Mammary epithelial cell (primary cell): Measurements from ENCODE around the gene ILDR2.

Experiments used
- EZH2 ChIP-seq: IDR thresholded peaks from 2 replicates; pipeline ENCODE4 v1.6.1; 2012; ENCODE audit warnings: low read length, inconsistent platforms, borderline replicate concordance
- TF ChIP-seq, protein P1 (sequence below), 2 donors: IDR thresholded peaks in 1 of 2; conservative IDR thresholded peaks in 1 of 2; 2 replicates each; pipeline ENCODE4 v1.5.1; 2011 to 2012; ENCODE audit warnings: inconsistent platforms in 2 of 2, low read length in 2 of 2, mild to moderate bottlenecking in 2 of 2, control low read depth in 1 of 2, low read depth in 1 of 2; ENCODE audit not compliant: insufficient read depth in 1 of 2; ENCODE audit errors: extremely low read depth in 1 of 2

DNA sequence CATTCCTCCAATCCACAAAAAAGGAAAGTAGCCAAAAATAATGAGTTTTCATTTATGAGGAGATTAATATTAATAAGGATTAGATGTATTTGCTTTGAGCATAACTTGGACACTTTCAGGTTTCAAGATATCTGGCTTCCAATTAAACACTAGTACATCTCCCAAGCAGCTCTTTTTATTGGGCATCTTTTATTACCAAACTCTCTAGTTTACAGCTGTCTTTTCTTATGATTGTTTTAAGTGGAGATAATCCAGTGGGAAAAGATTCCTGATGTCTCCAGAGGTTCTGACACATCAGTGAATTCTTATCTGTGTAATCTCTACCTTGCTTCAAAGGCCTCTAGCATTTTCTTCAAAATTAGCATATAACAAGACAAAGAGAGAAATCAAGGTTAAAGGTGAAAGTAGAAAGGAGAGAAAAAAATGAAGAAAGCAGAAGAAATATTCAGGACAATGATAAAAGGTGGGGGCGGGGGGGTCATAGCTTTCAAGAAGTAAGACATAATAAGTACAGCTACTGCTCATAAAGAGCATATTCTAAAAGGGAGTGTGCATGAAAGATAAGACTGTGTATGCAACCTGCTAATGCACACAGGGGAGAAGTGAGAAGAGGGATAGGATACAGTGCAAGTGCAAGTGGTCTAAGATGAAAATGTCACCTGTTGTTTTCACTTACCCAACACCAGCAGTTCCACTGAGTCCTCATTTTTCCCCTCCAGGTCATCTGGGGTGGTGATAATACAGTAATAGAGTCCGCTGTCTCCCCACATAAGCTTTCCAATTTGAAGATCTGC, 19.1 kb downstream of the ILDR2 start:
- no peak for TF ChIP-seq EZH2
- TF ChIP-seq, protein P1, sequence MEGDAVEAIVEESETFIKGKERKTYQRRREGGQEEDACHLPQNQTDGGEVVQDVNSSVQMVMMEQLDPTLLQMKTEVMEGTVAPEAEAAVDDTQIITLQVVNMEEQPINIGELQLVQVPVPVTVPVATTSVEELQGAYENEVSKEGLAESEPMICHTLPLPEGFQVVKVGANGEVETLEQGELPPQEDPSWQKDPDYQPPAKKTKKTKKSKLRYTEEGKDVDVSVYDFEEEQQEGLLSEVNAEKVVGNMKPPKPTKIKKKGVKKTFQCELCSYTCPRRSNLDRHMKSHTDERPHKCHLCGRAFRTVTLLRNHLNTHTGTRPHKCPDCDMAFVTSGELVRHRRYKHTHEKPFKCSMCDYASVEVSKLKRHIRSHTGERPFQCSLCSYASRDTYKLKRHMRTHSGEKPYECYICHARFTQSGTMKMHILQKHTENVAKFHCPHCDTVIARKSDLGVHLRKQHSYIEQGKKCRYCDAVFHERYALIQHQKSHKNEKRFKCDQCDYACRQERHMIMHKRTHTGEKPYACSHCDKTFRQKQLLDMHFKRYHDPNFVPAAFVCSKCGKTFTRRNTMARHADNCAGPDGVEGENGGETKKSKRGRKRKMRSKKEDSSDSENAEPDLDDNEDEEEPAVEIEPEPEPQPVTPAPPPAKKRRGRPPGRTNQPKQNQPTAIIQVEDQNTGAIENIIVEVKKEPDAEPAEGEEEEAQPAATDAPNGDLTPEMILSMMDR (conservative IDR thresholded peaks at IDR 0.05 in 1 of 2, IDR thresholded peaks at IDR 0.05 in 1 of 2; ENCODE audit: extremely low read depth in 1 of 2, insufficient read depth in 1 of 2, low read depth in 1 of 2, low read length in 2 of 2) = no peak
